GM23338 (cell line): Measurements from ENCODE around the gene INO80E. TPM values are rescaled to one million over a fixed set of nuclear protein-coding genes. Genes with fewer than 3 reads are reported as not detected.

Source experiments
- ATAC-seq: fragments of 200-7000 bp; cut with Tn5 transposase; 3 replicates; pipeline ENCODE4 v1.9.1; 2020
- DNase-seq: peaks from one replicate; pipeline ENCODE4 v3.0.0-alpha.2; 2015; ENCODE audit warnings: low spot score
- H2AFZ ChIP-seq: fragments of 200-600 bp; sonication (generic); 2 replicates; pipeline ENCODE4 v1.8.0; 2016; ENCODE audit warnings: antibody characterized with exemption, mild to moderate bottlenecking, moderate library complexity
- H3F3A ChIP-seq: fragments of 200-600 bp; sonication (generic); replicated peaks from 2 replicates; pipeline ENCODE4 v1.8.0; 2017; ENCODE audit warnings: antibody characterized with exemption, mixed run types, low read depth
- H3K27ac ChIP-seq: fragments of 200-600 bp; sonication (generic); 2 replicates; pipeline ENCODE4 v1.6.1; 2016; ENCODE audit warnings: low read depth
- H3K27me3 ChIP-seq: fragments of 200-600 bp; sonication (generic); 2 replicates; pipeline ENCODE4 v1.8.0; 2016; ENCODE audit warnings: mild to moderate bottlenecking, mixed run types, moderate library complexity; ENCODE audit not compliant: insufficient read depth
- H3K36me3 ChIP-seq: fragments of 200-600 bp; sonication (generic); 2 replicates; pipeline ENCODE4 v1.8.0; 2016; ENCODE audit warnings: mild to moderate bottlenecking; ENCODE audit not compliant: insufficient read depth
- H3K4me1 ChIP-seq: fragments of 200-600 bp; sonication (generic); 2 replicates; pipeline ENCODE4 v1.8.0; 2016; ENCODE audit warnings: mild to moderate bottlenecking, moderate library complexity; ENCODE audit not compliant: insufficient read depth
- H3K4me2 ChIP-seq: fragments of 200-600 bp; sonication (generic); 2 replicates; pipeline ENCODE4 v1.7.1; 2017; ENCODE audit warnings: mixed run types
- H3K4me3 ChIP-seq: fragments of 200-600 bp; sonication (generic); 2 replicates; pipeline ENCODE4 v1.6.1; 2016; ENCODE audit warnings: mixed run types
- H3K79me2 ChIP-seq: fragments of 200-600 bp; sonication (generic); replicated peaks from 2 replicates; pipeline ENCODE4 v1.8.0; 2017; ENCODE audit warnings: mild to moderate bottlenecking; ENCODE audit not compliant: insufficient read depth
- H3K9me2 ChIP-seq: fragments of 200-600 bp; sonication (generic); 2 replicates; pipeline ENCODE4 v1.8.0; 2017; ENCODE audit not compliant: insufficient read depth
- H4K20me1 ChIP-seq: fragments of 200-600 bp; sonication (generic); replicated peaks from 2 replicates; pipeline ENCODE4 v1.8.0; 2017; ENCODE audit warnings: mild to moderate bottlenecking; ENCODE audit not compliant: insufficient read depth
- H3K27ac Mint-ChIP-seq: 2 replicates; pipeline ENCODE4 v1.8.0; 2020; ENCODE audit warnings: inconsistent platforms, mild to moderate bottlenecking, moderate library complexity, mixed read lengths
- H3K27me3 Mint-ChIP-seq: 3 replicates; pipeline ENCODE4 v1.8.0; 2022; ENCODE audit warnings: low read depth, mild to moderate bottlenecking, moderate library complexity, mixed read lengths, inconsistent platforms; ENCODE audit not compliant: insufficient read depth, poor library complexity
- H3K36me3 Mint-ChIP-seq: 3 replicates; pipeline ENCODE4 v1.8.0; 2021; ENCODE audit warnings: low read depth, mild to moderate bottlenecking, inconsistent platforms, moderate library complexity, mixed read lengths
- H3K4me1 Mint-ChIP-seq: 3 replicates; pipeline ENCODE4 v1.8.0; 2020; ENCODE audit warnings: mild to moderate bottlenecking, inconsistent platforms, mixed read lengths
- H3K4me3 Mint-ChIP-seq: 3 replicates; pipeline ENCODE4 v1.8.0; 2021; ENCODE audit warnings: moderate library complexity, mild to moderate bottlenecking, inconsistent platforms, mixed read lengths
- H3K9me3 Mint-ChIP-seq: 3 replicates; pipeline ENCODE4 v1.8.0; 2020; ENCODE audit warnings: moderate library complexity, mild to moderate bottlenecking, inconsistent platforms, mixed read lengths
- CTCF ChIP-seq, 2 experiments: fragments of 200-600 bp in 1 of 2; sonication (generic) in 1 of 2; conservative IDR thresholded peaks; 2 replicates each; pipeline versions ENCODE4 v1.5.1 to v1.6.1; 2016 to 2017; ENCODE audit warnings: antibody characterized with exemption in 2 of 2, low read depth in 2 of 2, mild to moderate bottlenecking in 2 of 2, moderate library complexity in 1 of 2
- POLR2AphosphoS5 ChIP-seq: IDR thresholded peaks from 2 replicates; pipeline ENCODE4 v1.6.1; 2016; ENCODE audit warnings: antibody characterized with exemption, low read depth
- ZNF462 ChIP-seq: fragments of 250-450 bp; sonication (Bioruptor Pico); IDR thresholded peaks from 2 replicates; pipeline ENCODE4 v1.5.0; 2020; ENCODE audit warnings: mild to moderate bottlenecking, moderate library complexity
- polyA plus RNA-seq: library from polyadenylated mRNA; unstranded; fragments of >200 nt; fragmentation: Nextera tagmentation; extraction: Ambion mirVana; gene quantifications from 2 replicates; pipeline ENCODE4 v1.2.1, GENCODE V29; 2016
- total RNA-seq: library from RNA; depleted of rRNA; stranded (reverse); fragments of >200 nt; shearing (Covaris generic); gene quantifications from 2 replicates; pipeline ENCODE4 v1.2.3, GENCODE V29; 2014

Gene INO80E
- total and polyA plus RNA-seq, 2 experiments from 2014 or later = 66.0 to 71.0 TPM

GRCh38 chr16:30030841-30031413 is 34.9 kb downstream of the INO80E start, which contains the start of gene TLCD3B:
Gene TLCD3B, minus strand, starts transcription at chr16:30031271. Its CDS starts 744 bp downstream, at chr16:30030527.
- H3K4me3 Mint-ChIP-seq = peak within 1 kb of the TSS; percentile 83
- H3K27ac Mint-ChIP-seq = no peak within 1 kb of the TSS
- H3K27me3 Mint-ChIP-seq = peaks cover 19% of the 10 kb centered on the region
- H3K4me1 ChIP-seq = peaks cover 24% of the 10 kb centered on the region
- ATAC-seq = peak; percentile 16
- peak within 1 kb of the TSS; percentile 83 for H3K4me3 ChIP-seq
- H2AFZ ChIP-seq = peak within 1 kb of the TSS; percentile 90
- peak within 1 kb of the TSS; percentile 95 for H3K4me2 ChIP-seq
- H4K20me1 ChIP-seq = no peaks in the 10 kb centered on the region; the same call in 1 of the 2 replicates
- H3F3A ChIP-seq = 0 out of 2 replicates have a peak, but pooled peaks cover 3% of the 10 kb centered on the region
- peak; percentile 88 for DNase-seq
- H3K36me3 Mint-ChIP-seq = peaks cover 2% of the 10 kb centered on the region; the same call in 2 of the 3 replicates
- no peak within 1 kb of the TSS for H3K27ac ChIP-seq
- H3K4me1 Mint-ChIP-seq = peaks cover 39% of the 10 kb centered on the region
- no peaks in the 10 kb centered on the region for H3K9me3 Mint-ChIP-seq
- TF ChIP-seq POLR2AphosphoS5 (peak; percentile 39; the same call in 1 of the 2 replicates), ZNF462 (no peak), CTCF (conservative IDR thresholded peaks at IDR 0.05; ENCODE audit: low read depth in 2 of 2) (no peak)
- H3K36me3 ChIP-seq = no peaks in the 10 kb centered on the region
- no peaks in the 10 kb centered on the region for H3K79me2 ChIP-seq
- H3K9me2 ChIP-seq = no peaks in the 10 kb centered on the region
- H3K27me3 ChIP-seq = peaks cover 7% of the 10 kb centered on the region; the same call in 1 of the 2 replicates
